Breast epithelium (tissue), 4 donors: Measurements from ENCODE around the gene MDM1. TPM values are rescaled to one million over a fixed set of nuclear protein-coding genes. Genes with fewer than 3 reads are reported as not detected.

ENCODE experiments used
- DNase-seq, 2 donors: peaks; one replicate each; pipeline ENCODE4 v3.0.0-alpha.2; 2019; ENCODE audit warnings: low spot score in 2 of 2
- H3K27ac ChIP-seq, 2 donors: fragments of 200-600 bp; sonication (generic) in 1 of 2; one replicate each; pipeline ENCODE4 v1.5.1; 2016 to 2019; ENCODE audit warnings: mild to moderate bottlenecking in 1 of 2
- H3K27me3 ChIP-seq, 2 donors: fragments of 200-600 bp; sonication (generic) in 1 of 2; one replicate each; pipeline versions ENCODE4 v1.5.1 to v1.6.0; 2017 to 2019; ENCODE audit warnings: control low read depth in 1 of 2, mild to moderate bottlenecking in 1 of 2
- H3K36me3 ChIP-seq: fragments of 200-600 bp; one replicate; pipeline ENCODE4 v1.5.1; 2019
- H3K4me1 ChIP-seq, 2 donors: fragments of 200-600 bp; sonication (generic); one replicate each; pipeline ENCODE4 v1.5.1; 2016 to 2019; ENCODE audit warnings: control low read depth in 1 of 2
- H3K4me3 ChIP-seq, 3 donors: fragments of 200-600 bp; sonication (generic); 1 replicate in 2 of 3; 2 replicates in 1 of 3; pipeline ENCODE4 v1.5.1; 2016 to 2019; ENCODE audit warnings: mild to moderate bottlenecking in 3 of 3, moderate library complexity in 2 of 3
- H3K9me3 ChIP-seq, 2 donors: fragments of 200-600 bp; sonication (generic) in 1 of 2; one replicate each; pipeline ENCODE4 v1.5.1; 2016 to 2019; ENCODE audit warnings: control low read depth in 1 of 2
- CTCF ChIP-seq, 3 donors: fragments of 450-650 bp; IDR thresholded peaks; one replicate each; pipeline ENCODE4 v1.5.1; 2016 to 2017; ENCODE audit warnings: antibody characterized with exemption in 3 of 3, mild to moderate bottlenecking in 3 of 3, moderate library complexity in 3 of 3
- POLR2A ChIP-seq: fragments of 450-650 bp; IDR thresholded peaks from one replicate; pipeline ENCODE4 v1.6.1; 2016; ENCODE audit warnings: antibody characterized with exemption, mild to moderate bottlenecking, moderate library complexity
- POLR2AphosphoS5 ChIP-seq, 3 donors: sonication (generic); formaldehyde crosslinking; IDR thresholded peaks; one replicate each; pipeline ENCODE4 v1.6.1; 2017; ENCODE audit warnings: antibody characterized with exemption in 3 of 3
- intact Hi-C: fragments of 100-400 bp; cut with DNase I; formaldehyde crosslinking; loops from one replicate; pipeline ENCODE4 v1.15.1; 2023; ENCODE audit warnings: low total_unique reads
- total RNA-seq, 3 donors: library from RNA; depleted of rRNA; stranded (reverse); fragments of >200 nt; gene quantifications; one replicate each; pipeline ENCODE4 v1.1.0, GENCODE V29; 2016

Gene MDM1
- total RNA-seq, 3 donors from 2014 or later = 13.1 to 38.6 (median 18.7) TPM

GRCh38 chr12:68340404-68341270 is 8.5 kb upstream of the MDM1 start:
- H3K36me3 ChIP-seq = no peaks in the 10 kb centered on the region
- TF ChIP-seq CTCF (IDR thresholded peaks at IDR 0.05) = no peak
- no peak for TF ChIP-seq POLR2A
- TF ChIP-seq POLR2AphosphoS5 (IDR thresholded peaks at IDR 0.05) = no peak
- intact Hi-C loops = no loop called here
- H3K9me3 ChIP-seq = no peaks in the 10 kb centered on the region
- peaks cover 0 to 4% of the 10 kb centered on the region in 2 donors for H3K4me1 ChIP-seq
- no peaks in the 10 kb centered on the region for H3K27me3 ChIP-seq
- no peak overlapping the region for H3K4me3 ChIP-seq
- DNase-seq = no peak
- H3K27ac ChIP-seq = no peak overlapping the region

GRCh38 chr12:68336889-68337303 is 4.7 kb upstream of the MDM1 start:
- Histone ChIP-seq H3K27ac (peak overlapping the region; percentile 8 to 75), H3K4me3 (no peak overlapping the region), H3K36me3 (no peaks in the 10 kb centered on the region), H3K27me3 (no peaks in the 10 kb centered on the region), H3K9me3 (no peaks in the 10 kb centered on the region), H3K4me1 (peaks cover 0 to 4% of the 10 kb centered on the region in 2 donors)
- intact Hi-C loops = no loop called here
- TF ChIP-seq POLR2A (no peak), CTCF (IDR thresholded peaks at IDR 0.05) (no peak), POLR2AphosphoS5 (IDR thresholded peaks at IDR 0.05) (no peak)
- peak in 1 of 2 donors; percentile 78 for DNase-seq

- no peak for DNase-seq
- Histone ChIP-seq H3K27me3 (no peaks in the 10 kb centered on the region), H3K9me3 (no peaks in the 10 kb centered on the region), H3K27ac (no peak overlapping the region), H3K4me1 (peaks cover 0 to 4% of the 10 kb centered on the region in 2 donors), H3K36me3 (no peaks in the 10 kb centered on the region), H3K4me3 (no peak overlapping the region)
- intact Hi-C loops = no loop called here
- TF ChIP-seq CTCF (IDR thresholded peaks at IDR 0.05) (no peak), POLR2AphosphoS5 (IDR thresholded peaks at IDR 0.05) (no peak), POLR2A (no peak)
Measured at GRCh38 chr12:68335462-68335861, 3.3 kb upstream of the MDM1 start.

GRCh38 chr12:68334132-68334531 is 2.0 kb upstream of the MDM1 start:
- Histone ChIP-seq H3K36me3 (no peaks in the 10 kb centered on the region), H3K9me3 (no peaks in the 10 kb centered on the region), H3K27ac (no peak overlapping the region), H3K4me3 (no peak overlapping the region), H3K4me1 (peaks cover 0 to 4% of the 10 kb centered on the region in 2 donors), H3K27me3 (no peaks in the 10 kb centered on the region)
- intact Hi-C loops = no loop called here
- TF ChIP-seq POLR2A (no peak), POLR2AphosphoS5 (IDR thresholded peaks at IDR 0.05) (no peak), CTCF (IDR thresholded peaks at IDR 0.05) (no peak)
- DNase-seq = no peak
